ENCODE data around the gene RPL38.

DNA sequence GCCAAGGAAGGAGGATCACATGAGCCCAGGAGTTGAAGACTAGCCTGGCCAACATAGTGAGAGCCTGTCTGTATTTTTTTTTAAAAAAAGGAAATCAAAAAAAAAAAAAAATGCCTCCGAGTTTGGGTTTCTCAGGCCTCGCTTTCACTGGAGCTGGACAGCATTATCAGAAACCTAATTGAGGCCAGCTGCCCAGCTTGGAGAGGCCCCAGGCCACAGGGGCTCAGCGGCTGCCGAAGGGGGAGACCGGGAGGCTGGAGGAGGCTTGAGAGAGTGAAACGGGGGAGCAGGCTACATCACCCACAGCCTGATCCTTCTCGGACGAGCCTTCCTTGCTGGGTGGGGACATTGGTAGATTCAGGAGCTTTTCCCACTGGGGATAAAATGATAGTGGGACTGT is 15.0 kb downstream of the RPL38 start:
- TF ChIP-seq, protein P1, sequence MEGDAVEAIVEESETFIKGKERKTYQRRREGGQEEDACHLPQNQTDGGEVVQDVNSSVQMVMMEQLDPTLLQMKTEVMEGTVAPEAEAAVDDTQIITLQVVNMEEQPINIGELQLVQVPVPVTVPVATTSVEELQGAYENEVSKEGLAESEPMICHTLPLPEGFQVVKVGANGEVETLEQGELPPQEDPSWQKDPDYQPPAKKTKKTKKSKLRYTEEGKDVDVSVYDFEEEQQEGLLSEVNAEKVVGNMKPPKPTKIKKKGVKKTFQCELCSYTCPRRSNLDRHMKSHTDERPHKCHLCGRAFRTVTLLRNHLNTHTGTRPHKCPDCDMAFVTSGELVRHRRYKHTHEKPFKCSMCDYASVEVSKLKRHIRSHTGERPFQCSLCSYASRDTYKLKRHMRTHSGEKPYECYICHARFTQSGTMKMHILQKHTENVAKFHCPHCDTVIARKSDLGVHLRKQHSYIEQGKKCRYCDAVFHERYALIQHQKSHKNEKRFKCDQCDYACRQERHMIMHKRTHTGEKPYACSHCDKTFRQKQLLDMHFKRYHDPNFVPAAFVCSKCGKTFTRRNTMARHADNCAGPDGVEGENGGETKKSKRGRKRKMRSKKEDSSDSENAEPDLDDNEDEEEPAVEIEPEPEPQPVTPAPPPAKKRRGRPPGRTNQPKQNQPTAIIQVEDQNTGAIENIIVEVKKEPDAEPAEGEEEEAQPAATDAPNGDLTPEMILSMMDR (conservative IDR thresholded peaks at IDR 0.05), result no peak
- TF ChIP-seq ZFX (IDR thresholded peaks at IDR 0.05), result no peak

All from C4-2B (cell line).